HG02678 (cell line): ENCODE results near the gene SRGAP3.

Source experiments
- ATAC-seq: cut with Tn5 transposase; IDR thresholded peaks from one replicate; pipeline ENCODE4 v1.9.1; 2021; ENCODE audit warnings: mild to moderate bottlenecking, moderate library complexity; ENCODE audit not compliant: unreplicated experiment

SRGAP3 gene

DNA sequence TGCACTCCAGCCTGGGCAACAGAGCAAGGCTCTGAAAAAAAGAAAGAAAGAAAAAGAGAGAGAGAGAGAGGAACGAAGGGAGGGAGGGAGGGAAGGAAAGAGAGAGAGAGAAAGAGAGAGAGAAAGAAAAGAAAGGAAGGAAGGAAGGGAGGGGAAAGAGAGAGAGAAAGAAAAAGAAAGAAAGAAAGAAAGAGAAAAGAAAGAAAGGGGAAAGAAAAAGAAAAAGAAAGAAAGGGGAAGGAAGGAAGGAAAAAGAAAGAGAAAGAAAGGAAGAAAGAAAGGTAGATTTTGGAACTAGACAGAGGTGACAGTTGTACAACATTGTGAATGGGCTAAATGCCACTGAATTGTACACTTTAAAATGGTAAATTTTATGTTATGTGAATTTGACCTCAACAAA lies 5.3 kb upstream of the SRGAP3 start:
- no peak for ATAC-seq

DNA sequence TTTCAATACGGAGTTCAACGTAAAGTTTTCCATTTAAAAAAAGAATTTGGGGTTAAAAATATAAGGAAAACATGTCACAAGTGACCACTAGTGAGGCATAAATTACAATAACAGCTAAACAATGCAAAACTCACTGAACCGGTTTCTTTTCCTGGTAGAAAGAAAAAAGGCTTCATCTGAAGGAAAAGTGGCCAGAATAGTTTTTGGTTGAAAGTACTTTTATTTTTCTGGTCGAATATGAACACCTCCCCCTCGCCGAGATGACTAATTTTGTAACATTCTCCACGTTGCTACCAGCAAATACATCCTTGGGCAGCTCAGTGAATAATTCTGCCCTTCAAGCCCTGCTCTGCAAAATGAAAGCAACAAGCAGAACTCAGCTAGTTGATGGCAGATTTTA lies 3.9 kb upstream of the SRGAP3 start:
- ATAC-seq: no peak

- no peak for ATAC-seq
Observed at GRCh38 chr3:9251055-9251786, 1.8 kb upstream of the SRGAP3 start.

DNA sequence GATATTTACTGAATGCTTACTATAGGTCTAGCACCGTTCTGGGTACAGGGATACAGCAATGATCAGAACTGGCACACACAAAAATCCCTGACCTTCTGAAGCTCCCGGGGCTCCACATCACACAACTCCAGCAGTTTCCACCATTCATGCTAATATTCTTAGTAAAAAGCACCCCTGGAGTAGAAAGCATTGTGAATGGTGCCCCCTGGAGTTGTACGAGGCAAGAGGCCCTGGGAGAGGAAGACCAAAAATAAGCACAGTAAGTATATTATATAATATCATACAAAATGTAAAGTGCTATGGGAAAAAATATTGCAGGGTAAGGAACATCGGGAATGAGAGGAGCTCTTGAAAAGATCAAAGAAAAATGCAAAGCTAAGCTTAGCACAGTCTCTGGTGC lies 790 bp upstream of the SRGAP3 start:
- ATAC-seq: no peak

DNA sequence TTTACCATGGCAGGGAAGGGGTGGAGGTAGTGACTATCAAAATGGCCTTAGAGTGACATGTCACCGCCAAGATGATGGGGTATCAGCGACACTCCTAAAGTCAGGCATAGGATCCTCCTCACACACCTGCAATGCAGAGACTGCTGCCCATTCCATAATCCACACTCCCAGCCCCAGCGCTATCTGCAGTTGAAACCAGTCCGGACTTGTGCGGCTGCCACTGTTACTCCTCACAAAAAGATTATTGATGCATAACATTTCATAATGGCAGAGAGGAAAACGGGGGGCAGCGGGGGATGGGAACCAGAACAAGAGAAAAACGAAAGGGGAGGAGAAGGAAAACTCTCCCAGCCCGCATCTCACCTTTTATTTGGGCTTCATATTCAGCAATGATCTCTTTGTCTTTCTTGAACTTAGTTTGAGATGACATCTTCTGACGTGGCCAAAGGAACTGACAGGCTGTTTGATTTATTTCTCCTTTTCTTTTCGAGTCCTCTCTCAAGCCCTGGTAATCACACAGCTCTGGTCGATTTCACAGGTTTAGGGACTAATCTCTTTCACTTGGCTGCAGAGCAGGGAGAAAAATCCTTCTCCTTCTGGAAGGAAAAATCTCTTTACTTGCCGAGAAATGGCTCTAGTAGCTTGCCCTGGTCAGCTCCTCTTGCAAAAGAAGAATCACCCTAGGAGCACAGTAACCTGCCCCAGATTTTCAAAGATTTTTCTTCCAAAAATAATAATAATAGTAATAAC lies 749 bp downstream of the SRGAP3 start:
- ATAC-seq: no peak

GRCh38 chr3:9247941-9248521 lies 1.4 kb downstream of the SRGAP3 start:
- ATAC-seq: no peak

- ATAC-seq: no peak
Observed at GRCh38 chr3:9247361-9247940, 2.0 kb downstream of the SRGAP3 start.

GRCh38 chr3:9246189-9246588 lies 3.3 kb downstream of the SRGAP3 start:
- no peak for ATAC-seq

DNA sequence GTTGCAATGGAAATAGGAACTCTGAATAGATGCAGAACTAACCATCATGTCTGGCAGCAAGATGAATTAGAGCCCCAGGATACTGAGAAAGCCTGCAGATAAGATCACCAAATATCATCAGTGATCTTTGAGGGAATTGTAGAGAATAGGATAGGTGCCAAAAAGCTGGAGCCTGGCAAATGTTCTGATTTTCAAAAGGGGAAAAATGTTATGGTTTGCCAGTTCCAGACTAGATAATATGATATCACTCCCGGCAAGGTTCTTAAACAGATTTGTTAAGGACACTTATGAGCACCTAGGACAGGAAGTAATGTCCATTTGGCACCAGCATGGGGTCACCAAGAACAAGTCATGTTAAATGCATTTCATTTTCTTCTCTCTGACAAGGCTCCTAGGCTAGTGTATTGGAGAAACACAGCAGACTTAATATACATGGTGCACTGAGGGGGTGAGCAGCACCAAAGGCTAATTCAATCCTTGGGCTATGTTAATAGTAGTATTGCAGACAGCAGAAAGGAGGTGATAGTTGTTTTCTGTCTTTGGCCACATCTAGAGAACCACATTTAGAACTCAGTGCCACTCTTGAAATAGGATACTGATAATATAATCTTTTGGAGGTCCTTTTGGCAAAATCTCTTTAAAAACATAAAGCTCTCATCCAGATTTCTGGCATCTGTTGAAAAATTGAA lies 4.8 kb downstream of the SRGAP3 start:
- no peak for ATAC-seq

GRCh38 chr3:9241956-9242355 lies 7.5 kb downstream of the SRGAP3 start:
- no peak for ATAC-seq

GRCh38 chr3:9239680-9240079 lies 9.8 kb downstream of the SRGAP3 start:
- ATAC-seq: no peak

DNA sequence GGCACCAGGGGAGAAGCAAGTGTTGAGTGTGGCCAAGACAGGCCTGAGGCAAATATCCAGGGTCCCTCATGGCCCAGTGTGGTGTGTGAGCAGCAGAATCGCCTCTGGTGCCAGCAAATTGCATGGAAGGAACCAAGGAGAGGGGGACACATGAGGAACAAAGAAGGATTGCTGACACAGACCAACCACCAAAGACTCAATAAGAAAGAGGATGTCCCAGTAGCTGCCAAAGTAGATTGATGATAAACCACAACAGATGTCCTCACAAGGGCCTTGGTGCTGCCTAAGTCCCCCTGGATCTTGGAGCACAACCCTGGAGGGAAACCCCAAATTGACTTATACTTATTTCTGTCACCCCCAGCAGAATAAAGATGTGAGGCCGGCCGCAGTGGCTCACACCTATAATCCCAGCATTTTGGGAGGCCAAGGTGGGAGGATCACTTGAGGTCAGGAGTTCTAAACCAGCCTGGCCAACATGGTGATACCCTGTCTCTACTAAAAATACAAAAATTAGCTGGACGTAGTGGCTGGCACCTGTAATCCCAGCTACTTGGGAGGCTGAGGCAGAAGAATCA lies 10.6 kb downstream of the SRGAP3 start:
- ATAC-seq: no peak

- no peak for ATAC-seq
Observed at GRCh38 chr3:9238276-9238675, 11.2 kb downstream of the SRGAP3 start.

DNA sequence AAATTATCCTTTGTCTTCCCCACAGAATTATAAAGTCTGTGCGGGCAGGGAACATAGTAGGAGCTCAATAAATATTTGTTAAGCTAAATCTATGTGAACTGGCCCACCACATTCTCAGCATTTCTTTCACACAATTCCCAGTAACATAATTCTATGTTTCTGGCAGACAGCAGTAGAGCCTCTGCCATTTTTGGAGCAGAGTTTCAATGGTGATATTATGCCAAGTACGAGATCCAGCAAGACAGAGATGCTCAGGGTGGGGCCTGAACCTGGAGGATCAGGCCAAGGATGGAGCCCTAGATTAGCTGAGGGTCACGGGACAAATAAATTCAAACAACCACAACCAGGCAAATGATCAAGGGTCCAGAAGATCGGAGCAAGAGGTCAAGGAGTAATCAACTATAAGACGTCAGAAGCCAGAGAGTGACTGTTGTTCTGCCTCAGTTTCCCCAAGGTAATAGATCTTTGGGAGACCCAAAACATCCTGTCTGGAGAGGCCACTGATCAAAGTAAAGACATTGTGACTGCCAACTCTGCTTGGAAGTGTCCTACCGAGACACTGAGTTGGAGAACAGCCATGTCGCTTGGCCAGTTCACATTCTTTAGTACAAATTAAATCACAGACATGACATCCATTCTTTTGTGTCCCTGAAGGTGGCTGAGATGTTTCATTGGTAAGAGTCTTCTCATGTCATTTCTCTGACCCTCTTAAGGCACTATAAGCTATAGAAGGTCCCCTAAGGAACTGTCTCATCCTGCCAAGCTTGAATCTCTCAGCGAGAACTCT lies 15.4 kb downstream of the SRGAP3 start:
- ATAC-seq: no peak

DNA sequence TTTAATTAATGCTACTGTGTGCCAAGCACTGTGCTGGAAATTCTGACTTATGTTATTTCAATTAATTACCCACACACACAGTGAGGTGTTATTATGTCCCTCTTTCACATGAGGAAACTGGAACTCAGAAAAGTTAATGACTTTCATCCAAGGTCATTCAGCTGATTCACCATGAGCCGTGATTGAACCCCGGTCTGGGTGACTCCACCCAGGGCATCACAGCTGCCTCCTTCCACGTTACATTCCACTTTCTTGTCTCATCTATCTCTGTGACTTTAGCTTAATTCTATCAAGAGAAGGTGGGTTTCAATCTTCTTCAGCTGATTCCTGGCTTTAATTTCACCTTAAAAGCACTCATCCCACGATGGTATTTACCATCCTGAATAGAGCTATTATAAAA lies 16.3 kb downstream of the SRGAP3 start:
- no peak for ATAC-seq

- no peak for ATAC-seq
Observed at GRCh38 chr3:9231937-9232336, 17.5 kb downstream of the SRGAP3 start.

- ATAC-seq: no peak
Observed at GRCh38 chr3:9231471-9231870, 18.0 kb downstream of the SRGAP3 start.

GRCh38 chr3:9231006-9231405 lies 18.4 kb downstream of the SRGAP3 start:
- ATAC-seq: no peak

- ATAC-seq: no peak
Observed at GRCh38 chr3:9230596-9230995, 18.9 kb downstream of the SRGAP3 start.

DNA sequence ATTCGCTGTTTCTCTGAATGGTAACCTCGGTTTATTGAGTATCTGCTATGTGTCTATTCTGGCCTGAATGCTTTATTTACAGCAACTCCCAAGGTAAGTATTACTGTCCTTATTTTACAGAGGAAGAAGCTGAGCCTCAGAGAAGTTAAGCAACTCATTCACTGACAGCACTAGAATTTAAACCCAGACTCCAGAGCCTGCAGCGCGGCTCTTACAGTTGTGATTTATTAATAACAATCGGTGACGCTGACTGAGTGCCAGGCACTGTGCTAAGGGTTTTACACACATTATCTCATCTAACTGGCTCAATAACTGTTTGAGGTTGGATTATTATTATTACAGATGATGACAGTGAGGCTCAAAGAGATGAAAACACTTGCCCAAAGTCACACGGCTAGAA lies 19.6 kb downstream of the SRGAP3 start:
- ATAC-seq: no peak
